HEK293 (cell line): ENCODE results near the gene HIPK1.

Experiments
- BCL11A ChIP-seq: fragments of 450-650 bp; formaldehyde crosslinking; IDR thresholded peaks from 2 replicates; pipeline ENCODE4 v1.5.1; 2016; ENCODE audit warnings: low read depth, missing biosample characterization, missing genetic modification characterization
- MZF1 ChIP-seq: fragments of 450-650 bp; formaldehyde crosslinking; IDR thresholded peaks from 2 replicates; pipeline ENCODE4 v1.5.1; 2017; ENCODE audit warnings: missing biosample characterization, missing genetic modification characterization, borderline replicate concordance
- REST ChIP-seq: fragments of 450-650 bp; formaldehyde crosslinking; IDR thresholded peaks from 2 replicates; pipeline ENCODE4 v1.5.1; 2016; ENCODE audit warnings: missing biosample characterization, missing genetic modification characterization
- ZBTB7A ChIP-seq: fragments of 450-650 bp; formaldehyde crosslinking; IDR thresholded peaks from 2 replicates; pipeline ENCODE4 v1.5.1; 2016; ENCODE audit warnings: low read depth, missing biosample characterization, missing genetic modification characterization
- ZBTB8A ChIP-seq: fragments of 450-650 bp; formaldehyde crosslinking; IDR thresholded peaks from 2 replicates; pipeline ENCODE4 v1.5.1; 2016; ENCODE audit warnings: missing biosample characterization, missing genetic modification characterization
- ZNF10 ChIP-seq: fragments of 450-650 bp; formaldehyde crosslinking; IDR thresholded peaks from 2 replicates; pipeline ENCODE4 v1.5.1; 2017; ENCODE audit warnings: missing biosample characterization, missing genetic modification characterization
- ZNF639 ChIP-seq: fragments of 450-650 bp; formaldehyde crosslinking; IDR thresholded peaks from 2 replicates; pipeline ENCODE4 v1.5.1; 2016; ENCODE audit warnings: missing biosample characterization, missing genetic modification characterization
- TF ChIP-seq, protein P1 (sequence below): fragments of 450-650 bp; formaldehyde crosslinking; IDR thresholded peaks from 2 replicates; pipeline ENCODE4 v1.5.1; 2016; ENCODE audit warnings: missing biosample characterization, missing genetic modification characterization
- TF ChIP-seq, protein P2 (sequence below): fragments of 450-650 bp; formaldehyde crosslinking; IDR thresholded peaks from 2 replicates; pipeline ENCODE4 v1.5.1; 2017; ENCODE audit warnings: missing biosample characterization, mild to moderate bottlenecking, missing genetic modification characterization, moderate library complexity
- TF ChIP-seq, protein P3 (sequence below): fragments of 450-650 bp; formaldehyde crosslinking; IDR thresholded peaks from 2 replicates; pipeline ENCODE4 v1.5.1; 2016; ENCODE audit warnings: missing biosample characterization, missing genetic modification characterization

- TF ChIP-seq, protein P1, sequence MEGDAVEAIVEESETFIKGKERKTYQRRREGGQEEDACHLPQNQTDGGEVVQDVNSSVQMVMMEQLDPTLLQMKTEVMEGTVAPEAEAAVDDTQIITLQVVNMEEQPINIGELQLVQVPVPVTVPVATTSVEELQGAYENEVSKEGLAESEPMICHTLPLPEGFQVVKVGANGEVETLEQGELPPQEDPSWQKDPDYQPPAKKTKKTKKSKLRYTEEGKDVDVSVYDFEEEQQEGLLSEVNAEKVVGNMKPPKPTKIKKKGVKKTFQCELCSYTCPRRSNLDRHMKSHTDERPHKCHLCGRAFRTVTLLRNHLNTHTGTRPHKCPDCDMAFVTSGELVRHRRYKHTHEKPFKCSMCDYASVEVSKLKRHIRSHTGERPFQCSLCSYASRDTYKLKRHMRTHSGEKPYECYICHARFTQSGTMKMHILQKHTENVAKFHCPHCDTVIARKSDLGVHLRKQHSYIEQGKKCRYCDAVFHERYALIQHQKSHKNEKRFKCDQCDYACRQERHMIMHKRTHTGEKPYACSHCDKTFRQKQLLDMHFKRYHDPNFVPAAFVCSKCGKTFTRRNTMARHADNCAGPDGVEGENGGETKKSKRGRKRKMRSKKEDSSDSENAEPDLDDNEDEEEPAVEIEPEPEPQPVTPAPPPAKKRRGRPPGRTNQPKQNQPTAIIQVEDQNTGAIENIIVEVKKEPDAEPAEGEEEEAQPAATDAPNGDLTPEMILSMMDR (tag by site-specific recombination): no peak
- TF ChIP-seq, protein P2, sequence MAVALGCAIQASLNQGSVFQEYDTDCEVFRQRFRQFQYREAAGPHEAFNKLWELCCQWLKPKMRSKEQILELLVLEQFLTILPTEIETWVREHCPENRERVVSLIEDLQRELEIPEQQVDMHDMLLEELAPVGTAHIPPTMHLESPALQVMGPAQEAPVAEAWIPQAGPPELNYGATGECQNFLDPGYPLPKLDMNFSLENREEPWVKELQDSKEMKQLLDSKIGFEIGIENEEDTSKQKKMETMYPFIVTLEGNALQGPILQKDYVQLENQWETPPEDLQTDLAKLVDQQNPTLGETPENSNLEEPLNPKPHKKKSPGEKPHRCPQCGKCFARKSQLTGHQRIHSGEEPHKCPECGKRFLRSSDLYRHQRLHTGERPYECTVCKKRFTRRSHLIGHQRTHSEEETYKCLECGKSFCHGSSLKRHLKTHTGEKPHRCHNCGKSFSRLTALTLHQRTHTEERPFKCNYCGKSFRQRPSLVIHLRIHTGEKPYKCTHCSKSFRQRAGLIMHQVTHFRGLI (tag by site-specific recombination): no peak
- TF ChIP-seq ZBTB8A (no peak), ZNF639 (no peak), MZF1 (tag by site-specific recombination) (no peak), ZNF10 (no peak), BCL11A (tag by site-specific recombination) (no peak), REST (no peak), ZBTB7A (tag by site-specific recombination) (no peak)
- TF ChIP-seq, protein P3, sequence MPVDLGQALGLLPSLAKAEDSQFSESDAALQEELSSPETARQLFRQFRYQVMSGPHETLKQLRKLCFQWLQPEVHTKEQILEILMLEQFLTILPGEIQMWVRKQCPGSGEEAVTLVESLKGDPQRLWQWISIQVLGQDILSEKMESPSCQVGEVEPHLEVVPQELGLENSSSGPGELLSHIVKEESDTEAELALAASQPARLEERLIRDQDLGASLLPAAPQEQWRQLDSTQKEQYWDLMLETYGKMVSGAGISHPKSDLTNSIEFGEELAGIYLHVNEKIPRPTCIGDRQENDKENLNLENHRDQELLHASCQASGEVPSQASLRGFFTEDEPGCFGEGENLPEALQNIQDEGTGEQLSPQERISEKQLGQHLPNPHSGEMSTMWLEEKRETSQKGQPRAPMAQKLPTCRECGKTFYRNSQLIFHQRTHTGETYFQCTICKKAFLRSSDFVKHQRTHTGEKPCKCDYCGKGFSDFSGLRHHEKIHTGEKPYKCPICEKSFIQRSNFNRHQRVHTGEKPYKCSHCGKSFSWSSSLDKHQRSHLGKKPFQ (tag by site-specific recombination): no peak
Observed at GRCh38 chr1:113918243-113918642, 10.9 kb upstream of the HIPK1 start.
